ENCODE results near the gene ZSCAN22. TPM values are rescaled to one million over a fixed set of nuclear protein-coding genes. Genes with fewer than 3 reads are reported as not detected.

ZSCAN22 gene
- total and polyA plus RNA-seq, 2 of the 13 experiments (the other 11 are each of a cell fraction or from before 2014, with no cell fraction given): 2.5 to 3.5 TPM

GRCh38 chr19:58385891-58386575 lies 59.2 kb downstream of the ZSCAN22 start (continued):
- 0 out of 2 replicates have a peak, but pooled peaks have one; percentile 58 for TF ChIP-seq ZNF276 (CRISPR knock-in tag; IDR thresholded peaks at IDR 0.05; ENCODE audit: low read depth)
- TF ChIP-seq, protein P1, sequence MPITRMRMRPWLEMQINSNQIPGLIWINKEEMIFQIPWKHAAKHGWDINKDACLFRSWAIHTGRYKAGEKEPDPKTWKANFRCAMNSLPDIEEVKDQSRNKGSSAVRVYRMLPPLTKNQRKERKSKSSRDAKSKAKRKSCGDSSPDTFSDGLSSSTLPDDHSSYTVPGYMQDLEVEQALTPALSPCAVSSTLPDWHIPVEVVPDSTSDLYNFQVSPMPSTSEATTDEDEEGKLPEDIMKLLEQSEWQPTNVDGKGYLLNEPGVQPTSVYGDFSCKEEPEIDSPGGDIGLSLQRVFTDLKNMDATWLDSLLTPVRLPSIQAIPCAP (CRISPR knock-in tag; IDR thresholded peaks at IDR 0.05; ENCODE audit: low read depth): peak; percentile 15; the same call in 1 of the 2 replicates
- TF ChIP-seq RARG (CRISPR knock-in tag; IDR thresholded peaks at IDR 0.05; ENCODE audit: low read depth): peak; percentile 94; the same call in 1 of the 2 replicates
- TF ChIP-seq ZNF788 (CRISPR knock-in tag; IDR thresholded peaks at IDR 0.05; ENCODE audit: borderline replicate concordance): 0 out of 2 replicates have a peak, but pooled peaks have one; percentile 15
- TF ChIP-seq, protein P2, sequence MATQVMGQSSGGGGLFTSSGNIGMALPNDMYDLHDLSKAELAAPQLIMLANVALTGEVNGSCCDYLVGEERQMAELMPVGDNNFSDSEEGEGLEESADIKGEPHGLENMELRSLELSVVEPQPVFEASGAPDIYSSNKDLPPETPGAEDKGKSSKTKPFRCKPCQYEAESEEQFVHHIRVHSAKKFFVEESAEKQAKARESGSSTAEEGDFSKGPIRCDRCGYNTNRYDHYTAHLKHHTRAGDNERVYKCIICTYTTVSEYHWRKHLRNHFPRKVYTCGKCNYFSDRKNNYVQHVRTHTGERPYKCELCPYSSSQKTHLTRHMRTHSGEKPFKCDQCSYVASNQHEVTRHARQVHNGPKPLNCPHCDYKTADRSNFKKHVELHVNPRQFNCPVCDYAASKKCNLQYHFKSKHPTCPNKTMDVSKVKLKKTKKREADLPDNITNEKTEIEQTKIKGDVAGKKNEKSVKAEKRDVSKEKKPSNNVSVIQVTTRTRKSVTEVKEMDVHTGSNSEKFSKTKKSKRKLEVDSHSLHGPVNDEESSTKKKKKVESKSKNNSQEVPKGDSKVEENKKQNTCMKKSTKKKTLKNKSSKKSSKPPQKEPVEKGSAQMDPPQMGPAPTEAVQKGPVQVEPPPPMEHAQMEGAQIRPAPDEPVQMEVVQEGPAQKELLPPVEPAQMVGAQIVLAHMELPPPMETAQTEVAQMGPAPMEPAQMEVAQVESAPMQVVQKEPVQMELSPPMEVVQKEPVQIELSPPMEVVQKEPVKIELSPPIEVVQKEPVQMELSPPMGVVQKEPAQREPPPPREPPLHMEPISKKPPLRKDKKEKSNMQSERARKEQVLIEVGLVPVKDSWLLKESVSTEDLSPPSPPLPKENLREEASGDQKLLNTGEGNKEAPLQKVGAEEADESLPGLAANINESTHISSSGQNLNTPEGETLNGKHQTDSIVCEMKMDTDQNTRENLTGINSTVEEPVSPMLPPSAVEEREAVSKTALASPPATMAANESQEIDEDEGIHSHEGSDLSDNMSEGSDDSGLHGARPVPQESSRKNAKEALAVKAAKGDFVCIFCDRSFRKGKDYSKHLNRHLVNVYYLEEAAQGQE (IDR thresholded peaks at IDR 0.05; ENCODE audit: borderline replicate concordance in 1 of 2, low read depth in 1 of 2, low read length in 2 of 2): no peak
- no peak for TF ChIP-seq SMAD1 (CRISPR knock-in tag; IDR thresholded peaks at IDR 0.05; ENCODE audit: borderline replicate concordance, low read depth)
- TF ChIP-seq MXD4 (CRISPR knock-in tag; IDR thresholded peaks at IDR 0.05): no peak
- no peak for TF ChIP-seq MTF1 (CRISPR knock-in tag; IDR thresholded peaks at IDR 0.05)
- TF ChIP-seq IRX3 (CRISPR knock-in tag; IDR thresholded peaks at IDR 0.05; ENCODE audit: borderline replicate concordance, low read depth): no peak
- 0 out of 2 replicates have a peak, but pooled peaks have one; percentile 13 for TF ChIP-seq DPF2 (CRISPR knock-in tag; IDR thresholded peaks at IDR 0.05; ENCODE audit: borderline replicate concordance, low read depth)
- no peak for TF ChIP-seq ZNF256 (CRISPR knock-in tag; conservative IDR thresholded peaks at IDR 0.05)
- TF ChIP-seq RORA (CRISPR knock-in tag; IDR thresholded peaks at IDR 0.05): no peak
- TF ChIP-seq DNMT3B (CRISPR knock-in tag; conservative IDR thresholded peaks at IDR 0.05): no peak; the same call in 1 of the 2 replicates
- no peak for TF ChIP-seq SIN3B (IDR thresholded peaks at IDR 0.05; ENCODE audit: low read length)
- no peak for TF ChIP-seq ZNF772 (CRISPR knock-in tag; IDR thresholded peaks at IDR 0.05)
- TF ChIP-seq JARID2 (CRISPR knock-in tag; IDR thresholded peaks at IDR 0.05; ENCODE audit: insufficient replicate concordance): peak; percentile 12
- TF ChIP-seq ZSCAN31 (CRISPR knock-in tag; IDR thresholded peaks at IDR 0.05; ENCODE audit: low read depth): peak; percentile 5; the same call in 1 of the 2 replicates
- TF ChIP-seq ZNF891 (CRISPR knock-in tag; IDR thresholded peaks at IDR 0.05): no peak
- TF ChIP-seq NFATC3 (CRISPR knock-in tag; IDR thresholded peaks at IDR 0.05): no peak
- TF ChIP-seq ESRRA (CRISPR knock-in tag; IDR thresholded peaks at IDR 0.05; ENCODE audit: low read depth): no peak
- no peak for TF ChIP-seq SSRP1 (CRISPR knock-in tag; IDR thresholded peaks at IDR 0.05)
- no peak for TF ChIP-seq ZBTB34 (CRISPR knock-in tag; IDR thresholded peaks at IDR 0.05)
- TF ChIP-seq ZNF205 (CRISPR knock-in tag; IDR thresholded peaks at IDR 0.05): no peak
